OCI-LY7 (cell line): ENCODE results near the gene KRTCAP2.

ENCODE experiments used
- CTCF ChIP-seq: fragments of 200-600 bp; sonication (generic); conservative IDR thresholded peaks from 2 replicates; pipeline ENCODE4 v1.5.1; 2014; ENCODE audit warnings: mild to moderate bottlenecking, antibody characterized with exemption, low read length, moderate library complexity, mixed read lengths
- EZH2phosphoT487 ChIP-seq: fragments of 200-600 bp; sonication (generic); IDR thresholded peaks from 2 replicates; pipeline ENCODE4 v1.6.1; 2018; ENCODE audit warnings: low read depth, borderline replicate concordance, mild to moderate bottlenecking, mixed run types, antibody characterized with exemption, low read length, moderate library complexity, mixed read lengths

- no peak for TF ChIP-seq CTCF
- no peak for TF ChIP-seq EZH2phosphoT487
Measured at GRCh38 chr1:155128755-155129473, 44.2 kb downstream of the KRTCAP2 start.
